H54 (cell line): ENCODE results near the gene UNC5C.
"Not testable (repeated sequence)": the region's sequence is repeated elsewhere in the genome, so short reads cannot be mapped to it uniquely, and the experiment has no call there.

Experiments used
- DNase-seq: peaks from one replicate; pipeline ENCODE4 v3.0.0; 2011; ENCODE audit warnings: low spot score, mixed read lengths; ENCODE audit not compliant: insufficient read length
- FAIRE-seq: peaks from 3 replicates; lab custom pipeline; 2011; peaks lifted over from hg19 to GRCh38; lab: Jason Lieb, UNC
- POLR2A ChIP-seq: IDR thresholded peaks from 2 replicates; pipeline ENCODE4 v1.6.1; 2011; ENCODE audit warnings: low read depth, mild to moderate bottlenecking, low read length

Gene UNC5C

DNA sequence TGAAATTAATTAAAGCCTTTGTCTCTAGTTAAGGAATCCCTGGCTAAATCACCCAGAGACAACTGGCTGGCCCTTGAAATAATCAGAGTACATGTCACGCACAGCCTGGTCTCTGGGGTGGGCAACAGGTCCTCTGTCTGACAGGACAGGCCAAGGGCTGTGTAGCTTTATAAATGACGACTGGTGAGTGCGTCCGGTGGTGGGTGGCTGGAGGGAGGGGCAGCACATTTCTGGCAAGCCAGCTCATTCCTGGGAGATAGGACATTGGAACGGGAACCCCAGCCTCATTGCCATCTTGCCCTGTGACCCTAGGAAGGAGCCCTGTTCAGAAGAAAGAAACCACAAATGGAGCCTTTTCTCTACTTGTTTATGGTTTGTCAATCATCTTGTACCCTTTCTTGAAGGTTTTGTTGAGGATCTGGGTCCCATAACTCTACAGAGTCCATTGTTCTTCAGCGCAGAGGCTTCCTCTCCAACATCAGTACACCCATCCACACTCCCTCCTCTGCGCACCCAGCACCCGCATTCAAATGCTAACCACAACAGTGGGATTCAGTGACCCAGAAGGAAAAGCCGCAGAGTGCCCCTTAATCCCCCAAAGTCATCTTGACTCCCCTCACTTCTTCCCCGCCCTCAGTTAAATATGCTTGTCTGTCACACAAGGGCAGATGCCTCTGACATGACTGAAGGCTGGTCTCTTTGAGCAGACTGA, 368.1 kb downstream of the UNC5C start:
- DNase-seq (no peak), FAIRE-seq (no peak)
- no peak for TF ChIP-seq POLR2A

DNA sequence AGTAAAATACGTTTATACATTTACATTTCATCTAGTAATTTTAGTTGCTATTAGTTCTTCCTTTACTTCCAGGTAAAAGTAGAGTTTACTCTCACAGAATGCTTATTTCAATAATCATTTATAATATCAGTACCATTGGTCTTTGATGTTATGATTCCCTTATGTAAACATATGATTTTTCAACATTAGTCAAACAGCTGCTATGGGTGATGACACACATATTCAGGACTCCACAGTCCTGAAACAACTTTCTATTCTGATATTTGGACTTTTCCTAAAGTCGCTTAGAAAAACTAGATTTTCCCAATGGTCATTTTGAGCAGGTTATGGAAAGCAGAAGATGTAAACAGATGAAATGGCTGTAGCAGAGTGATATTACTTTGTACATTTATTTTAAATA, 369.8 kb downstream of the UNC5C start:
- DNase-seq, result no peak
- TF ChIP-seq POLR2A, result no peak
- FAIRE-seq, result no peak

DNA sequence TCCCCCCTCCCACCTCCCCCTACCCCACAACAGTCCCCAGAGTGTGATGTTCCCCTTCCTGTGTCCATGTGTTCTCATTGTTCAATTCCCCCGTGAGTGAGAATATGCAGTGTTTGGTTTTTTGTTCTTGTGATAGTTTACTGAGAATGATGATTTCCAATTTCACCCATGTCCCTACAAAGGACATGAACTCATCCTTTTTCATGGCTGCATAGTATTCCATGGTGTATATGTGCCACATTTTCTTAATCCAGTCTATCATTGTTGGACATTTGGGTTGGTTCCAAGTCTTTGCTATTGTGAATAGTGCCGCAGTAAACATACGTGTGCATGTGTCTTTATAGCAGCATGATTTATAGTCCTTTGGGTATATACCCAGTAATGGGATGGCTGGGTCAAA, 377.4 kb downstream of the UNC5C start:
- FAIRE-seq, DNase-seq: not testable (repeated sequence)

DNA sequence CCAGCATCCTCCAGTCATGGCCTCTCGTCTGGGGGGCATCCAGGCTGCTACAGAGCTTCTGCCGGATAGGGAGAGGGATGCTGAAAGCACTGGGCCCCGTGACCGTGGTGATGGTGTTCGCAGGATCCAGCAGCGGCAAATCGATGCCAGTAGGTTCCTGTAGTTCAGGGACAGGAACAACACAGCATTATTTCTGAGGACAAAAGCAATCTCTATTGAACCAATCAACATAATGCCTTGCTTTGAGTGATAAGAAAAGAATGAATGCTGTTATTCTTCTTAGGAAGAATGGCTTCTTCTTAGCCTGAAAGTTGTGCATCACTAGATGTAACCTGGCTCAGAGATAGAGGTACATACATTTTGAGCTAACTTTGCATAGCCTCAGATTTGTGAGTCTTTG, 378.6 kb downstream of the UNC5C start:
- DNase-seq (no peak), FAIRE-seq (no peak)
- no peak for TF ChIP-seq POLR2A

DNA sequence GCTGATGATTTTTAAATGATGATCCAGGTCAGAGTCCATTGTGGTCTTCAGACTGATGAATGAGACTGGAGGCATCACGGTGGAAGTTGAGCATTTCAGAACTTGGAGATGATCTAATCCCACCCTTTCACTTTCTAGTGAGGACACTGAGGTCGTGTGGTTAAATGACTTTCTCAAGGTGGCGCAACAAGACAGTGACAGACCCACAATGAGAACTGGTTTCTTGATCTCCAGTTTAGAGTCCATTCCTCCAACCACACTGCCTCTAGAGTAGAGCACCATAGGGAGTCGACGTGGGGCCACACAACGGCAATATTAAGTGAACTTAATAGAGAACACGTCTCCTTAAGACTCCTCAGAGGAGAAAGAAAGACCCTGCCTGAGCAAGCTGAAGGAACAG, 381.0 kb downstream of the UNC5C start:
- no peak for FAIRE-seq
- TF ChIP-seq POLR2A, result no peak
- DNase-seq, result no peak

DNA sequence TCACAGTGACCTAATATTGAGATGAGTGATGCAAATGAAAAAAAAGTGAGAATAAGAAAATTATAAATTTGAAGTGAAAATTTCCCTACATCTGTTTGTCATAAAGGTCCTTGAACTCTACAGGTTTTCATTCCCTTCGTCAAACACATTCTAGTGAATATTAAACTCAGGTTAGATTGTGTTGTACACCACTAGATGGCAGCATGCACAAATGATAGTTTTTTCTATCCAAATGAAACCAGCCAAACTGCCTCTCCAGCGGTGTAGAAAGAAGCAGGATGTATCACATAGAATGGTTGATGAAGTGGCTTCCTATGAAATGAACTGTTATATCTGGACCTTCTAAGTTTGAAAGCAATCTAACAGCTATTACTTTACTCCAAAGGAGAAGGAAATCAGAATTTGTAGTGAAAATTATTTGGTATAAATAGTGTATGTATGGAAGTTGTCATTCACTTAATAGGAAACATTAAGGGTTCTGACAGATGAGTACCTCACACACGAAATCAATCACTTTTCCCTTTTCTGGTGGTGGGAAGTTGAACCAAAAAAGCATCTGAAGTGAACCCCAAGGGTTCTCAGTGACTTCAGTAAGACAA, 382.7 kb downstream of the UNC5C start:
- DNase-seq, result peak; percentile 4
- peak; percentile 11 for FAIRE-seq
- no peak for TF ChIP-seq POLR2A

DNA sequence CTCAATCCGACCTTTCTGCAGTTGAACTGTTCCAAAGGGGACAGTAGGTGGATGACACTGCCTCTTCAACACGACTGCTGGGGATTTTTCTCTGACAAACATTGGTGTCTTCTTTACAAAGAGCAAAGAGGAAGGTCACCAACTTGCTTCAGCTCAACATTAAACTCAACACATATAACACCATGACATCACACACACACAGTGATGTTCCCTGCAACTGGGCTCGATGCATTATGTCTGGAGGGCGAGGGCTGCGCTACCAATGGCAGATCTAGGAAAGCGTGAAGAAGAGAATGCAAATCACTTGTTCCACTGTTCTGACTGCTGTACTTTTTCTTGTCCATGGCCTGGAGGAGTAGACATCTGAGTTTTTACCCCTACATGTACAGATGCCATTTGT, 385.9 kb downstream of the UNC5C start:
- DNase-seq, result no peak
- TF ChIP-seq POLR2A, result no peak
- no peak for FAIRE-seq

DNA sequence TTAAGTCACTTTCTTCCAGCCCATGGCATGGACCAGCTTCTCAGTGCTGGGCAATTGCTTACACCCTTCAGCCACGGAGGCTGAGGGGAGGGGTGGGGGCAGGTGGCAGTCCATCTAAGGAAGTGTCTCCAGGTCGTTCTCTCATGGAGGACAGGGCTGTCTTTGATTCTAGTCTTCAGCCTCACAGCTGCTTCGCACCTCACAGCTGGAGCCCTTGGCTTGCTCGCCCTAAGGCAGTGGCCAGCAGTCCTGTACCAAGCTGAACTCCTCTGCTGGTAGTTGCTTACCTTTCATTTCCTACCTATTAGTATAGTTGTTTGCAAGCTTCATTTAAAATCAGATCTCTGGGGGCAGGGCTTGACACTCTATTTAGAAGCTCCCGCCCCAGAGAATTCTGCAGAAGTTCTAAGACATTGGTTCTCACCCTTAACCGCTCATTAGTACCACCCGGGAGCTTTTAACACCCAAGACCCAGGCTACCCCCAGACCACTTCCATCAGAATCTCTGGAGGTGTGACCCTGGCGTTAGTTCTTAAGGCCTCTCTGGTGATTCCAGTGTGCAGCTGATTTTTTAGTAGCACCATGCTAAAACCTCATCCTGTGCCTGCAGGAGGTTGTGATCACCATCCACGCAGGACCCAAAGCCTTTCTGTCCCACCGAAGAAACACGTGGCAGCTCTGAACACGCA, 386.8 kb downstream of the UNC5C start:
- no peak for FAIRE-seq
- no peak for TF ChIP-seq POLR2A
- no peak for DNase-seq

DNA sequence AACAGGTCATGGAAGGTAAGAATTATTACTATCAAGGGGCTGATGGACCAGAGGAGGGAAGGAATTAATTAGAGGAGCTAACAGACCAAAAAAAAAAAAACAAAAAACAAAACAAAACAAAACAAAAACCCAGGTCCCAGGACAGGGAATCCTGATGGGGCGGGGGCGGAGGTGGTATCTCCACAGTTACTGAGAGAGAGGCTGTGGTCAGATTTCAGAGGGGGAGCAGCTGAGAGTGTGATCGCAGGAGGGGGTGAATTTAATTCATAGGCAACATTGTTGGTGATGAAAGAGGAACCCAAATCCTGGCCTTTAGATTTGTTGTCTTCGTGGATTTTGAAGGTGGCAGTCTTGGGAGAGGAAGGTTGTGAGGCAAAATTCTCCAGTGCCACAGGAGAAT, 389.4 kb downstream of the UNC5C start:
- DNase-seq (no peak), FAIRE-seq (no peak)
- no peak for TF ChIP-seq POLR2A

DNA sequence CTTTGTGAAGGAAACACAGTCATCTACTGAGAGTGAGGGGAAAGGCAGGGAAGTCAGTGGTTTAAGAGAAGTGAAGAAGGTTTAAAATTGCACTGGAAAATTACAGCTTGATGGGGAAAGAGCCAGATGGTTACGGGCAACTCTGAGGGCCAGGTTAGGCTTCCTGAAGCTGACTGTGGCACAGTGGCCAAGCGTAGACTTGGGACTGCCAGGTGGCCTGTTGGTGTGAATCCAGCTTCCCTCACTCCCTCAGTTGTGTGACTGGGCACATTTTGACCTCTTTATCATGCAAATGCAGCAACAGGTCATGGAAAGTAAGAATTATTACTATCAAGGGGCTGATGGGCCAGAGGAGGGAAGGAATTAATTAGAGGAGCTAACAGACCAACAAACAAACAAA, 390.1 kb downstream of the UNC5C start:
- TF ChIP-seq POLR2A, result no peak
- DNase-seq (no peak), FAIRE-seq (no peak)

DNA sequence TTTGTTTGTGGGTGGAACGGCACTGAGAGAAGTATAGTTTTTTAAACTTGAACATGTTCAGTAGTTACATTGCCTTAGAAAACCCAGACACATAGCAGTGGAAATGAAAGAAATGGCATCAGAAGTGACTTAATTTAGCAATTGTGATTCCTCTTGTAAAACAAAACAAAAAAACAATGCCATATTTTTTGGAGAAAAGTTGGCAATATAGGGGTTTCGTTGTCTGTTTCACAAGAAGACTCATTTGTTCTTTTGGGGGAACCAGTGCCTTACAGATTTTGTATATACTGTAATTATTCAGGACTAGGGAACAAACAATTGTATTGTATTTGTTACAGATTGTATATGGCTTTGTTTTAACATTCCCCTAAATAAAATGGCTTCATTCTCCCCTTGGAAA, 390.7 kb downstream of the UNC5C start:
- TF ChIP-seq POLR2A, result no peak
- DNase-seq (no peak), FAIRE-seq (no peak)

DNA sequence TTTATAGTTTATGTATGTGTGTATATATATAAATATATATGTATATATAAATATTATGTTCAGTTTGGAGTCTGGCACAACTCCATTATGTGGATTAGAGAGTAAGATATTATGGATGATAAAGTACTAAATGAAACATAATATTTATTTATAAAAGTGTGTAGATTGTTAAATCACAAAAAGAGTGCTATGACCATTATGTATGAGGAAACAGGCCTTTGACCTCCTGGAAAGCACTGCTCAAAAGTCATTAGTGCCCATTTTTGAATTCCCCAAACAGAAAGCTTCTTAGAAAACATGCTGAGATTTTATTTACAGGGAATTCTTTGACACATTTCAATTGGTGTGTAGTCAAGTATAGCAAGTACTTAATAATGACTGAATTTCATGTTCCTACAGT, 391.2 kb downstream of the UNC5C start:
- no peak for FAIRE-seq
- no peak for TF ChIP-seq POLR2A

DNA sequence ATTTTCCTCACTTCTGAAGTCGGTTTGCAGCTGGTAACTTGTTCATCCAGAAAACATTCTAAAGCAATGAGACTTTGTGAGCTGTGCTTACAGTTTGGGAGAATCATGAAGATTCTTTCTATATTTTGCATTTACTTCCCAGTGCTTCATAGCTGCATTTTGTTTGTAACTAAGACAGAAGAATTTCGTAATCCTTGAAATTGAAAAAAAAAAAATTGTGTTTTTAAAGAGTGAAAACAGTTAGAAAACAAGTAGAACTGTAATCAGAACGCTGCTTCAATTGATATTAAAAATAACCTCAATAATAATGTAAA, 392.4 kb downstream of the UNC5C start:
- DNase-seq (no peak), FAIRE-seq (no peak)
- no peak for TF ChIP-seq POLR2A

More for the DNA sequence above, 391.2 kb downstream of the UNC5C start:
- DNase-seq, result no peak

DNA sequence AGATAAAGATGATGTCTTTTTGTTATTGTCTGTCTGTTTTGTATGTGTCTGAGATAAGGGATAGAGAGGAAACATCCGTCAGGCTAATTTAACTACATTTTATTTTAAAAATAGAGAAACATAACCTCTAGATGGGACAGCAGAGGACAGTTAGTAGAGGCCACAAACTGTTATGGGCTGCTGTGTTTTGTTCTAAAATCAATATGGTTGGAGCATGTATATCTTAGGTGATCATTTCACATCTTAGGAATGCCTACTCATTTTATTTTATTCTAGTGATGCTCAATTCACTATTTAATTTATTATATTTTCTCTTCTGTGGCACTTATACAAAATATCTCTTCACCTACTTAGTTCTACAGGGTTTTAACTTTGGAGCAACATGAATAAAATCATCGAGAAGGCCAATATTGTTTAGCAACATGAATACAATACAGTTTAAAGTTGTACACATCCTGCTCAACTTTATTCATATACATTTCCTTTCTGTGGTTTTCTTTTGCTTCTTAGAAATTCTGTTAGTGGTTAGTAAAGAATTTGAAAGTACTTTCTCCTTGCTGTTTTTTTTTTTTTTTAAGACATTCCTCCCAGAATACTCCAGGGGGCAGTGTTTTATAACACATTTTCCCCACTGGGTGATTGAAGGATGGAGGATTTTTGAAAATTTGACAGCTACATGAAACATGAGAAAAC, 392.9 kb downstream of the UNC5C start:
- no peak for TF ChIP-seq POLR2A
- FAIRE-seq (no peak), DNase-seq (peak; percentile 1)
